Measurements from ENCODE around the gene ZPBP2.

The ZPBP2 gene

GRCh38 chr17:39903158-39903884 is 35.3 kb downstream of the ZPBP2 start:
- H3K4me1 Mint-ChIP-seq: peaks cover 16% of the 10 kb centered on the region
- DNase-seq (ENCODE audit: low spot score in 2 of 2): no peak
- H3K27me3 Mint-ChIP-seq: no peaks in the 10 kb centered on the region
- H3K27ac Mint-ChIP-seq: peak overlapping the region; percentile 24
- no peak overlapping the region for H3K4me3 Mint-ChIP-seq
- no peaks in the 10 kb centered on the region for H3K9me3 Mint-ChIP-seq
- ATAC-seq (ENCODE audit: low read depth): peak; percentile 60
- H3K36me3 Mint-ChIP-seq: peaks cover 24% of the 10 kb centered on the region

GRCh38 chr17:39904990-39905288 is 36.9 kb downstream of the ZPBP2 start:
- H3K9me3 Mint-ChIP-seq: no peaks in the 10 kb centered on the region
- H3K4me3 Mint-ChIP-seq: no peak overlapping the region
- no peak overlapping the region for H3K27ac Mint-ChIP-seq
- H3K36me3 Mint-ChIP-seq: peaks cover 24% of the 10 kb centered on the region
- ATAC-seq (ENCODE audit: low read depth) (no peak), DNase-seq (ENCODE audit: low spot score in 2 of 2) (no peak)
- H3K27me3 Mint-ChIP-seq: no peaks in the 10 kb centered on the region
- peaks cover 16% of the 10 kb centered on the region for H3K4me1 Mint-ChIP-seq

GRCh38 chr17:39908789-39909352 is 40.9 kb downstream of the ZPBP2 start:
- Mint-ChIP-seq H3K27ac (no peak overlapping the region), H3K4me3 (no peak overlapping the region)

GRCh38 chr17:39913989-39914388 is 46.0 kb downstream of the ZPBP2 start:
- Mint-ChIP-seq H3K4me3 (no peak overlapping the region), H3K36me3 (peaks cover 39% of the 10 kb centered on the region), H3K9me3 (no peaks in the 10 kb centered on the region), H3K27ac (no peak overlapping the region), H3K27me3 (no peaks in the 10 kb centered on the region), H3K4me1 (peaks cover 14% of the 10 kb centered on the region)
- ATAC-seq (ENCODE audit: low read depth) (no peak), DNase-seq (ENCODE audit: low spot score in 2 of 2) (no peak)

More at GRCh38 chr17:39908789-39909352, 40.9 kb downstream of the ZPBP2 start:
- ATAC-seq (ENCODE audit: low read depth): no peak
- Mint-ChIP-seq H3K4me1 (peaks cover 13% of the 10 kb centered on the region), H3K27me3 (no peaks in the 10 kb centered on the region), H3K36me3 (peaks cover 34% of the 10 kb centered on the region), H3K9me3 (no peaks in the 10 kb centered on the region)
- DNase-seq (ENCODE audit: low spot score in 2 of 2): no peak

- Mint-ChIP-seq H3K27ac (no peak overlapping the region), H3K36me3 (peaks cover 41% of the 10 kb centered on the region)
- ATAC-seq (ENCODE audit: low read depth): no peak
These were observed 47.6 kb downstream of the ZPBP2 start for GRCh38 chr17:39915559-39915958.

GRCh38 chr17:39916918-39917317 is 48.9 kb downstream of the ZPBP2 start:
- Mint-ChIP-seq H3K27ac (peak overlapping the region; percentile 36), H3K4me1 (peaks cover 35% of the 10 kb centered on the region), H3K27me3 (no peaks in the 10 kb centered on the region), H3K9me3 (no peaks in the 10 kb centered on the region), H3K4me3 (no peak overlapping the region), H3K36me3 (peaks cover 40% of the 10 kb centered on the region)
- ATAC-seq (ENCODE audit: low read depth): no peak
- no peak for DNase-seq (ENCODE audit: low spot score in 2 of 2)

More at GRCh38 chr17:39915559-39915958, 47.6 kb downstream of the ZPBP2 start:
- Mint-ChIP-seq H3K9me3 (no peaks in the 10 kb centered on the region), H3K4me1 (peaks cover 22% of the 10 kb centered on the region), H3K27me3 (no peaks in the 10 kb centered on the region), H3K4me3 (no peak overlapping the region)
- no peak for DNase-seq (ENCODE audit: low spot score in 2 of 2)

- no peak for ATAC-seq (ENCODE audit: low read depth)
- peak overlapping the region; percentile 55 for H3K27ac Mint-ChIP-seq
- H3K4me1 Mint-ChIP-seq: peaks cover 49% of the 10 kb centered on the region
- DNase-seq (ENCODE audit: low spot score in 2 of 2): no peak
- no peaks in the 10 kb centered on the region for H3K27me3 Mint-ChIP-seq
- H3K36me3 Mint-ChIP-seq: peaks cover 37% of the 10 kb centered on the region
- H3K9me3 Mint-ChIP-seq: no peaks in the 10 kb centered on the region
- H3K4me3 Mint-ChIP-seq: no peak overlapping the region
These were observed 51.2 kb downstream of the ZPBP2 start for GRCh38 chr17:39919087-39919683.

GRCh38 chr17:39920218-39921210 is 52.5 kb downstream of the ZPBP2 start:
- H3K36me3 Mint-ChIP-seq: peaks cover 41% of the 10 kb centered on the region
- peaks cover 58% of the 10 kb centered on the region for H3K4me1 Mint-ChIP-seq
- peak; percentile 74 for ATAC-seq (ENCODE audit: low read depth)
- peak overlapping the region; percentile 52 for H3K4me3 Mint-ChIP-seq
- no peak for DNase-seq (ENCODE audit: low spot score in 2 of 2)
- H3K9me3 Mint-ChIP-seq: no peaks in the 10 kb centered on the region
- no peaks in the 10 kb centered on the region for H3K27me3 Mint-ChIP-seq
- H3K27ac Mint-ChIP-seq: peak overlapping the region; percentile 91

GRCh38 chr17:39921323-39921722 is 53.3 kb downstream of the ZPBP2 start:
- Mint-ChIP-seq H3K9me3 (no peaks in the 10 kb centered on the region), H3K4me3 (peak overlapping the region; percentile 32), H3K4me1 (peaks cover 62% of the 10 kb centered on the region), H3K27me3 (no peaks in the 10 kb centered on the region), H3K36me3 (peaks cover 39% of the 10 kb centered on the region), H3K27ac (peak overlapping the region; percentile 91)
- DNase-seq (ENCODE audit: low spot score in 2 of 2) (no peak), ATAC-seq (ENCODE audit: low read depth) (peak; percentile 56)

- H3K4me3 Mint-ChIP-seq: no peak overlapping the region
- H3K36me3 Mint-ChIP-seq: peaks cover 37% of the 10 kb centered on the region
- no peaks in the 10 kb centered on the region for H3K27me3 Mint-ChIP-seq
- H3K9me3 Mint-ChIP-seq: no peaks in the 10 kb centered on the region
- H3K4me1 Mint-ChIP-seq: peaks cover 56% of the 10 kb centered on the region
- peak overlapping the region; percentile 91 for H3K27ac Mint-ChIP-seq
- DNase-seq (ENCODE audit: low spot score in 2 of 2) (no peak), ATAC-seq (ENCODE audit: low read depth) (no peak)
These were observed 54.0 kb downstream of the ZPBP2 start for GRCh38 chr17:39922006-39922405.

- DNase-seq (ENCODE audit: low spot score in 2 of 2) (no peak), ATAC-seq (ENCODE audit: low read depth) (no peak)
- Mint-ChIP-seq H3K36me3 (peaks cover 31% of the 10 kb centered on the region), H3K27ac (peak overlapping the region; percentile 47), H3K4me1 (peaks cover 55% of the 10 kb centered on the region), H3K9me3 (no peaks in the 10 kb centered on the region), H3K27me3 (no peaks in the 10 kb centered on the region), H3K4me3 (no peak overlapping the region)
These were observed 55.2 kb downstream of the ZPBP2 start for GRCh38 chr17:39923230-39923629.

- ATAC-seq (ENCODE audit: low read depth) (no peak), DNase-seq (ENCODE audit: low spot score in 2 of 2) (no peak)
- Mint-ChIP-seq H3K4me1 (peaks cover 54% of the 10 kb centered on the region), H3K27ac (peak overlapping the region; percentile 73), H3K4me3 (peak overlapping the region; percentile 92), H3K9me3 (no peaks in the 10 kb centered on the region), H3K27me3 (no peaks in the 10 kb centered on the region), H3K36me3 (peaks cover 26% of the 10 kb centered on the region)
These were observed 56.1 kb downstream of the ZPBP2 start for GRCh38 chr17:39923836-39924690.

GRCh38 chr17:39924691-39925055 is 56.7 kb downstream of the ZPBP2 start:
- ATAC-seq (ENCODE audit: low read depth) (no peak), DNase-seq (ENCODE audit: low spot score in 2 of 2) (no peak)
- peaks cover 23% of the 10 kb centered on the region for H3K36me3 Mint-ChIP-seq
- H3K4me1 Mint-ChIP-seq: peaks cover 56% of the 10 kb centered on the region
- H3K9me3 Mint-ChIP-seq: no peaks in the 10 kb centered on the region
- peak overlapping the region; percentile 73 for H3K27ac Mint-ChIP-seq
- H3K4me3 Mint-ChIP-seq: peak overlapping the region; percentile 92
- no peaks in the 10 kb centered on the region for H3K27me3 Mint-ChIP-seq

Data from memory B cell (primary cell).